Astrocyte of the spinal cord (primary cell): ENCODE results near the gene TNFAIP8L1.

Experiments used
- DNase-seq: peaks from one replicate; pipeline ENCODE4 v3.0.0; 2011; ENCODE audit warnings: low read depth, low spot score
- H3K4me3 ChIP-seq: 2 replicates; pipeline ENCODE4 v1.5.1; 2011; ENCODE audit warnings: low read depth, mild to moderate bottlenecking, low read length, moderate library complexity
- CTCF ChIP-seq: IDR thresholded peaks from 2 replicates; pipeline ENCODE4 v1.5.1; 2012; ENCODE audit warnings: low read depth, mild to moderate bottlenecking, low read length, inconsistent platforms
- in situ Hi-C: cut with HindIII; loops from 2 replicates; pipeline ENCODE4 v1.10.0; 2017; ENCODE audit warnings: low sequenced_read_pairs

The TNFAIP8L1 gene

GRCh38 chr19:4636761-4637160, 2.6 kb upstream of the TNFAIP8L1 start:
- peak overlapping the region; percentile 34 for H3K4me3 ChIP-seq
- no peak for TF ChIP-seq CTCF
- in situ Hi-C loops: no loop called here

GRCh38 chr19:4638317-4638716, 999 bp upstream of the TNFAIP8L1 start:
- no peak for DNase-seq
- in situ Hi-C loops: no loop called here
- H3K4me3 ChIP-seq: no peak overlapping the region
- no peak for TF ChIP-seq CTCF

More at GRCh38 chr19:4636761-4637160, 2.6 kb upstream of the TNFAIP8L1 start:
- DNase-seq: no peak

- peak overlapping the region; percentile 81 for H3K4me3 ChIP-seq
- in situ Hi-C loops: no loop called here
- no peak for DNase-seq
- TF ChIP-seq CTCF: no peak
Measured at GRCh38 chr19:4639531-4640246, 373 bp downstream of the TNFAIP8L1 start.

- peak overlapping the region; percentile 81 for H3K4me3 ChIP-seq
- no peak for DNase-seq
- no peak for TF ChIP-seq CTCF
- in situ Hi-C loops: no loop called here
Measured at GRCh38 chr19:4640247-4641000, 1.1 kb downstream of the TNFAIP8L1 start.

GRCh38 chr19:4641132-4641531, 1.8 kb downstream of the TNFAIP8L1 start:
- no peak for TF ChIP-seq CTCF
- no peak overlapping the region for H3K4me3 ChIP-seq
- in situ Hi-C loops: no loop called here
- DNase-seq: no peak

GRCh38 chr19:4642625-4643024, 3.3 kb downstream of the TNFAIP8L1 start:
- DNase-seq: no peak
- no peak for TF ChIP-seq CTCF
- no peak overlapping the region for H3K4me3 ChIP-seq
- in situ Hi-C loops: no loop called here
